ENCODE data around the gene NCEH1. TPM values are rescaled to one million over a fixed set of nuclear protein-coding genes. Genes with fewer than 3 reads are reported as not detected.

Gene NCEH1
- total and polyA plus RNA-seq, 10 of the 15 experiments (the other 5 are each of a cell fraction or from before 2014, with no cell fraction given) = 1.8 to 8.1 (median 4.5) TPM

GRCh38 chr3:172580680-172581401 is 130.0 kb downstream of the NCEH1 start (continued):
- TF ChIP-seq ELK1 (IDR thresholded peaks at IDR 0.05; ENCODE audit: low read depth, low read length) (no peak), ATF7 (IDR thresholded peaks at IDR 0.05; ENCODE audit: low read depth) (no peak; the same call in 1 of the 2 replicates), TCF7 (IDR thresholded peaks at IDR 0.05; ENCODE audit: borderline replicate concordance) (0 out of 2 replicates have a peak, but pooled peaks have one; percentile 54), KDM1A (IDR thresholded peaks at IDR 0.05; ENCODE audit: borderline replicate concordance) (no peak), ZSCAN29 (IDR thresholded peaks at IDR 0.05) (no peak), SPI1 (IDR thresholded peaks at IDR 0.05; ENCODE audit: borderline replicate concordance, insufficient read depth, low read depth, low read length) (no peak), ZBED1 (IDR thresholded peaks at IDR 0.05; ENCODE audit: borderline replicate concordance) (no peak), SMARCA5 (IDR thresholded peaks at IDR 0.05) (no peak), E4F1 (IDR thresholded peaks at IDR 0.05; ENCODE audit: borderline replicate concordance, partially characterized antibody) (no peak), CBX5 (IDR thresholded peaks at IDR 0.05; ENCODE audit: low read depth) (no peak), ZNF592 (IDR thresholded peaks at IDR 0.05) (no peak), SREBF2 (IDR thresholded peaks at IDR 0.05; ENCODE audit: low read length) (no peak), EP300 (IDR thresholded peaks at IDR 0.05; ENCODE audit: borderline replicate concordance in 1 of 2, control insufficient read depth in 1 of 2, low read depth in 2 of 2, low read length in 2 of 2) (peak in 1 of 2 experiments; percentile 26; a peak in 1 of 4 replicates), ZNF207 (IDR thresholded peaks at IDR 0.05; ENCODE audit: borderline replicate concordance) (no peak), BRCA1 (IDR thresholded peaks at IDR 0.05; ENCODE audit: low read depth, low read length) (no peak), IKZF2 (IDR thresholded peaks at IDR 0.05) (peak; percentile 70 to 82; a peak in 3 of 4 replicates), SUZ12 (IDR thresholded peaks at IDR 0.05; ENCODE audit: unreplicated experiment) (no peak), DPF2 (IDR thresholded peaks at IDR 0.05) (0 out of 2 replicates have a peak, but pooled peaks have one; percentile 21), JUND (IDR thresholded peaks at IDR 0.05; ENCODE audit: low read depth, low read length) (0 out of 2 replicates have a peak, but pooled peaks have one; percentile 32), BHLHE40 (IDR thresholded peaks at IDR 0.05; ENCODE audit: borderline replicate concordance in 1 of 2, low read depth in 2 of 2, low read length in 1 of 2) (peak in 1 of 2 experiments; percentile 28; a peak in 1 of 4 replicates)
